ENCODE measurements around the gene B9D1. TPM values are rescaled to one million over a fixed set of nuclear protein-coding genes. Genes with fewer than 3 reads are reported as not detected.

B9D1 gene
- total and polyA plus RNA-seq, 2 experiments from 2014 or later, result 29.6 to 30.8 TPM

DNA sequence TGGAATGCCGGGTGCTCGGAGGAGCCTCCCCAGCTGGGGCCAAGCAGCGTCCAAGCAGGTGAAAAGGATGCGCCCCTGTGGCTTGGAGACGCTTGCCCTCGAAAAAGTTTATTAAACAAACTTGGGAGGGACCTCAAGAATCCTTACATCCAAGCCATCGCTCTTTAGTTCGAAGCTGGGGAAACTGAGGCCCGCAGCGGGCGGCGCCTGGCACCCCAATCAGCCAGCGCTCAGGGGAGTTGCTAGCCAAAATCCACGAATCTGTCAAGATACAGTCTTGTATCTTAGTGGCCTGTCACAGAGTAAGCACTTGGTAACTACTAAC lies 553 bp upstream of the B9D1 start:
- Histone ChIP-seq H3K27me3 (no peaks in the 10 kb centered on the region), H3K9me3 (ENCODE audit: low read depth) (no peaks in the 10 kb centered on the region), H3K4me3 (no peak overlapping the region), H3K4me1 (ENCODE audit: insufficient read depth) (peaks cover 12% of the 10 kb centered on the region), H4K20me1 (ENCODE audit: insufficient read depth, poor library complexity, severe bottlenecking) (no peaks in the 10 kb centered on the region), H3K36me3 (replicated peaks; ENCODE audit: insufficient read depth, low read depth) (no peaks in the 10 kb centered on the region), H3K9me2 (replicated peaks; ENCODE audit: insufficient read depth) (no peaks in the 10 kb centered on the region), H3K4me2 (peak overlapping the region; percentile 86), H2AFZ (peak overlapping the region; percentile 33), H3K27ac (peak overlapping the region; percentile 89), H3K79me2 (peaks cover 7% of the 10 kb centered on the region)
- 40% methylated on average over 14 of the region's 14 CpGs for WGBS (ENCODE audit: low lambda C conversion rate, missing lambda C conversion rate)
- no peak for DNase-seq (ENCODE audit: low spot score)
- no peak for TF ChIP-seq EZH2 (IDR thresholded peaks at IDR 0.05; ENCODE audit: borderline replicate concordance)
- TF ChIP-seq, protein P1, sequence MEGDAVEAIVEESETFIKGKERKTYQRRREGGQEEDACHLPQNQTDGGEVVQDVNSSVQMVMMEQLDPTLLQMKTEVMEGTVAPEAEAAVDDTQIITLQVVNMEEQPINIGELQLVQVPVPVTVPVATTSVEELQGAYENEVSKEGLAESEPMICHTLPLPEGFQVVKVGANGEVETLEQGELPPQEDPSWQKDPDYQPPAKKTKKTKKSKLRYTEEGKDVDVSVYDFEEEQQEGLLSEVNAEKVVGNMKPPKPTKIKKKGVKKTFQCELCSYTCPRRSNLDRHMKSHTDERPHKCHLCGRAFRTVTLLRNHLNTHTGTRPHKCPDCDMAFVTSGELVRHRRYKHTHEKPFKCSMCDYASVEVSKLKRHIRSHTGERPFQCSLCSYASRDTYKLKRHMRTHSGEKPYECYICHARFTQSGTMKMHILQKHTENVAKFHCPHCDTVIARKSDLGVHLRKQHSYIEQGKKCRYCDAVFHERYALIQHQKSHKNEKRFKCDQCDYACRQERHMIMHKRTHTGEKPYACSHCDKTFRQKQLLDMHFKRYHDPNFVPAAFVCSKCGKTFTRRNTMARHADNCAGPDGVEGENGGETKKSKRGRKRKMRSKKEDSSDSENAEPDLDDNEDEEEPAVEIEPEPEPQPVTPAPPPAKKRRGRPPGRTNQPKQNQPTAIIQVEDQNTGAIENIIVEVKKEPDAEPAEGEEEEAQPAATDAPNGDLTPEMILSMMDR (IDR thresholded peaks at IDR 0.05; ENCODE audit: poor library complexity), result no peak
- no peak for TF ChIP-seq EZH2phosphoT487 (IDR thresholded peaks at IDR 0.05; ENCODE audit: low read depth, severe bottlenecking, unreplicated experiment)

DNA sequence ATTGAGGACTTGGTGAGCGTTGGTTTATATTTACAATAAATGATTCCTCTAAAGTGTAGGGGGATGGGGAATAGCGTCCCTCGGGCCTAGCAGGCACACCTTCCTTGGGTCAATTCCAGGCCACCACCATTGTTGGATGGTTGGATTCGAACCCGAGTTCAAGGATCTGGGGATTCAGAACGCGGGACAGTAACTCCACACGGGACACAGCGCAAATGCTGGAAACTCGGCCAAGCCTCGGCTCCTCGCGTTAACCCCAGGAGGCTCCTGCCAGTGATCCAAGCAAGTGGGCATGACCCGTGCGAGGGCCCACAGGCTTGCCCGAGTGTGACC lies 613 bp downstream of the B9D1 start:
- TF ChIP-seq EZH2 (IDR thresholded peaks at IDR 0.05; ENCODE audit: borderline replicate concordance) (no peak), EZH2phosphoT487 (IDR thresholded peaks at IDR 0.05; ENCODE audit: low read depth, severe bottlenecking, unreplicated experiment) (no peak)
- TF ChIP-seq, protein P1 (IDR thresholded peaks at IDR 0.05; ENCODE audit: poor library complexity), result no peak
- H4K20me1 ChIP-seq (ENCODE audit: insufficient read depth, poor library complexity, severe bottlenecking), result no peaks in the 10 kb centered on the region
- peaks cover 7% of the 10 kb centered on the region for H3K79me2 ChIP-seq
- peak overlapping the region; percentile 89 for H3K27ac ChIP-seq
- no peaks in the 10 kb centered on the region for H3K36me3 ChIP-seq (replicated peaks; ENCODE audit: insufficient read depth, low read depth)
- H2AFZ ChIP-seq, result peak overlapping the region; percentile 86
- 42% methylated on average over 16 of the region's 16 CpGs for WGBS (ENCODE audit: low lambda C conversion rate, missing lambda C conversion rate)
- no peaks in the 10 kb centered on the region for H3K9me2 ChIP-seq (replicated peaks; ENCODE audit: insufficient read depth)
- peak overlapping the region; percentile 76 for H3K4me3 ChIP-seq
- no peak for DNase-seq (ENCODE audit: low spot score)
- peaks cover 12% of the 10 kb centered on the region for H3K4me1 ChIP-seq (ENCODE audit: insufficient read depth)
- no peaks in the 10 kb centered on the region for H3K27me3 ChIP-seq
- H3K4me2 ChIP-seq, result peak overlapping the region; percentile 86
- H3K9me3 ChIP-seq (ENCODE audit: low read depth), result no peaks in the 10 kb centered on the region

DNA sequence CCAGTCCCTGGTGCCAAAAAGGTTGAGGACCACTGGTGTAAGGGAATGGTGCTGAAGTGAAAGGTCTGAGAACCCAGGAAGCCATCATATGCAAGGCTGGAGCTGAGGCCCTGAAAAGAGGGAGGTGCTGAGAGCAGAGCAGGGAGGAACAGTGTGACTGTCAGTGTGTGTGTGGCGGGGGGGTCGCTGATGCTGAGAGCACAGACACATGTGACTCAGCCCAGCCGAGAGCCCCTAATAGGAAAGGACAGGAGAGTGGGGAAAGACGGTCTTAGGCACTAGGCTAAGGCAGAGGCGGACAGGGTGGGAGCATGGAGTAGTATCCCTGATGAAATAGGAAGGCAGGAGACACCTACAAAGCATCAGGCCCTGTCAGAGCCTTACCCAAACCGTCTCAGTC lies 1.2 kb downstream of the B9D1 start:
- H3K4me2 ChIP-seq, result peak overlapping the region; percentile 86
- WGBS (ENCODE audit: low lambda C conversion rate, missing lambda C conversion rate), result 69% methylated on average over 6 of the region's 6 CpGs
- no peaks in the 10 kb centered on the region for H3K27me3 ChIP-seq
- H3K9me3 ChIP-seq (ENCODE audit: low read depth), result no peaks in the 10 kb centered on the region
- H3K4me3 ChIP-seq, result no peak overlapping the region
- no peaks in the 10 kb centered on the region for H3K9me2 ChIP-seq (replicated peaks; ENCODE audit: insufficient read depth)
- no peaks in the 10 kb centered on the region for H3K36me3 ChIP-seq (replicated peaks; ENCODE audit: insufficient read depth, low read depth)
- H3K79me2 ChIP-seq, result peaks cover 7% of the 10 kb centered on the region
- no peak overlapping the region for H3K27ac ChIP-seq
- H4K20me1 ChIP-seq (ENCODE audit: insufficient read depth, poor library complexity, severe bottlenecking), result no peaks in the 10 kb centered on the region
- no peak overlapping the region for H2AFZ ChIP-seq
- H3K4me1 ChIP-seq (ENCODE audit: insufficient read depth), result peaks cover 12% of the 10 kb centered on the region
- TF ChIP-seq, protein P1 (IDR thresholded peaks at IDR 0.05; ENCODE audit: poor library complexity), result no peak
- TF ChIP-seq EZH2 (IDR thresholded peaks at IDR 0.05; ENCODE audit: borderline replicate concordance), result no peak
- no peak for DNase-seq (ENCODE audit: low spot score)

DNA sequence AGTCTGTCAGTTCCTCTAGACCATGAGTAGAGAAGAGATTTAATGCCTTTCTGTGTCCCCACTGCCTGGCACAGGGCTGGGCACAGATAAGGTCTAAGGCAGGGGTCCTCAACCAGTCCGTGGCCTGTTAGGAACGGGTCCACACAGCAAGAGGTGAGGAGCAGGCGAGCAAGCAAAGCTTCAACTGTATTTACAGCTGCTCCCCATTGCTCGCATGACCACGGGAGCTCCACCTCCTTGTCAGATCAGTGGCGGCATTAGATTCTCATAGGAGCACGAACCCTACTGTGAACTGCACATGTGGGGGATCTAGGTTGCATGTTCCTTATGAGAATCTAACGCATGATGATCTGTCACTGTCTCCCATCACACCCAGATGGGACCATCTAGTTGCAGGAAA lies 1.8 kb downstream of the B9D1 start:
- no peak overlapping the region for H2AFZ ChIP-seq
- no peaks in the 10 kb centered on the region for H3K27me3 ChIP-seq
- no peaks in the 10 kb centered on the region for H3K36me3 ChIP-seq (replicated peaks; ENCODE audit: insufficient read depth, low read depth)
- H3K4me2 ChIP-seq, result no peak overlapping the region
- H4K20me1 ChIP-seq (ENCODE audit: insufficient read depth, poor library complexity, severe bottlenecking), result no peaks in the 10 kb centered on the region
- H3K9me3 ChIP-seq (ENCODE audit: low read depth), result no peaks in the 10 kb centered on the region
- H3K79me2 ChIP-seq, result peaks cover 7% of the 10 kb centered on the region
- H3K4me1 ChIP-seq (ENCODE audit: insufficient read depth), result peaks cover 12% of the 10 kb centered on the region
- H3K4me3 ChIP-seq, result no peak overlapping the region
- no peak overlapping the region for H3K27ac ChIP-seq
- WGBS (ENCODE audit: low lambda C conversion rate, missing lambda C conversion rate), result 92% methylated on average over 8 of the region's 8 CpGs
- no peak for DNase-seq (ENCODE audit: low spot score)
- no peaks in the 10 kb centered on the region for H3K9me2 ChIP-seq (replicated peaks; ENCODE audit: insufficient read depth)
- no peak for TF ChIP-seq EZH2phosphoT487 (IDR thresholded peaks at IDR 0.05; ENCODE audit: low read depth, severe bottlenecking, unreplicated experiment)
- TF ChIP-seq EZH2 (IDR thresholded peaks at IDR 0.05; ENCODE audit: borderline replicate concordance), result no peak
- TF ChIP-seq, protein P1 (IDR thresholded peaks at IDR 0.05; ENCODE audit: poor library complexity), result no peak
